Measurements from ENCODE around the gene ABCD3.
A peak's percentile ranks its signal among the peaks of the same experiment; 100 is the strongest.
"Not testable (repeated sequence)": the region's sequence is repeated elsewhere in the genome, so short reads cannot be mapped to it uniquely, and the experiment has no call there.

The ABCD3 gene

DNA sequence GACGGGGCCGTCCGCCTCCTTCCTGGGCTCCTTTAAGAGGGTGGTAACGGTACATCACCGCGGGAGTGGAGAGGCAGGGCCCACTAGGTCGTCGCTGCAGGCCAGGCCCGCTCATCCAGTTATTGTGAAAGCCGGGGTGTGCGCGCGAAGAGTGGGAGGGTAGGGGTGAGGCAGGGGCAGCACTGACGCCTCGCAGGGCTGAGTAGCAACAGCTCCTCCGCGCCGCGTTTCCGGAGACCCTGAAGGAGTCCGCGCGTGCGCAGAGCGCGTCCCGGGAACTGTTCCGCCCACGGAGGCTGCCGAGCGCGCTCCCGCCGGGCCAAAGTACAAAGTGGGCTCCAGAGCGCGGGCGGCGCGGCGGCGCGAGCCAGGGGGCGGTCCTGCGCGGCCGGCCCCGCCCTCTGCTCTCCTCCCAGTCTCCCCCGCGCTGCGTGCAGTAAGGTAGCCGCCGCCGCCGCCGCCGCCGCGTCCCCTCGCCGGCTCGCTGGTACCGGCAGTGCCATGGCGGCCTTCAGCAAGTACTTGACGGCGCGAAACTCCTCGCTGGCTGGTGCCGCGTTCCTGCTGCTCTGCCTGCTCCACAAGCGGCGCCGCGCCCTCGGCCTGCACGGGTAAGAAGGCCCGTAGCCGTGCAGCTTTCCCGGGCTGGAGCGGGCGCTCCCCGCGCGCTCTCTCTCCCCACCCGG, at the start of gene ABCD3:
Gene ABCD3, plus strand, starts transcription at position 412 of the 686 bp plus-strand sequence. Its CDS starts 90 bp downstream, at position 502.
- peak; percentile 98 for DNase-seq

GRCh38 chr1:94372771-94373170, 45.4 kb upstream of the ABCD3 start:
- DNase-seq: not testable (repeated sequence)

DNA sequence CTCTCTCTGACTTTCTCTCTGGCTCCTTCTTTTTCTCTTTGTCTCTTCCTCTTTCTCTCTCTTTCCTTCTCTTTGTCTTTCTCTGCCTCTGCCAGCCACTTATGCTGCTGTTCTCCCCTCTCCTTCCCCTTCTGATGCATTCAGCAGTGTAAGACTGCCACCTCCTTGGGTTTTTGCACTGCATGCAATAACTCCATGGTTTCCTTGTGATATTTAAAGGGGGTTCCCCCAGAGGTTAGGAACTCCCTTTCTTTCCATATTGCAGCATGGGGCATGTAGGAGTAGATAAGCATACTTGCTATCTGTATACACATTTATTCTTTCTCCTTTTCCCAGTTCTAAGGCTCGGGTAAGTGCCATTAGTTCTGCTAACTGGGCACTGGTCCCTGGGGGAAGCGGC, 44.9 kb upstream of the ABCD3 start:
- DNase-seq: not testable (repeated sequence)

GRCh38 chr1:94375666-94376065, 42.5 kb upstream of the ABCD3 start:
- DNase-seq: peak; percentile 5

DNA sequence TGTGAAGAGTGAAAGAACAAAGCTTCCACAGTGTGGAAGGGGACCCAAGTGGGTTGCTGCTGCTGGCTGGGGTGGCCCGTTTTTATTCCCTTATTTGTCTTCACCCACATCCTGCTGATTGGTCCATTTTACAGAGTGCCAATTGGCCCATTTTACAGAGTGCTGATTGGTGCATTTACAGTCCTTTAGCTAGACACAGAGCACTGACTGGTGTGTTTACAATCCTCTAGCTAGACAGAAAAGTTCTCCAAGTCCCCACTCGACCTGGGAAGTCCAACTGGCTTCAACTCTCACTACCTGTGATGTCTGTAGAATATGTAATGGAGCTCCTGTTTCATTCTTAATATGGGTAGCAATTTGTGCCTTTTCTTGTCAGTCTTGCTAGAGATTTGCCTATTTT, 39.7 kb upstream of the ABCD3 start:
- not testable (repeated sequence) for DNase-seq

DNA sequence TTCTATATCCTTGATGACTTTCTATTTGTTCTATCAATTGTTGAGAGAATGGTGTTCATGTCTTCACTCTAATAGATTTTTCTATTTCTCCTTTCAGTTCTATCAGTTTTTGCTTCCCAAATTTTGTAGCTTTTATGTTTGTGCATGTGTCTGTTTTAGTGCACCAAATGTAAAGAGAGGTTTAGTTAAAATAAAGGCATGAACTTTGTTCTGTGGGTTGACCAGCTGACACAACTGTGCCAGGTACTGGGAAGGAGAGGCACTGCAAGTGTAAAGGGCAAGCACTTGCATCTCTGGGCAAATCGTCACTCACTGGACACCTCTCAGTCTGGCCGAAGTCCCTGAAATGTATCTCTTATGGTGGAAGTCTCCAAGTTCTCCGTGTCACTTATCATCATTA, 38.6 kb upstream of the ABCD3 start:
- DNase-seq: no peak

- DNase-seq: no peak
Measured at GRCh38 chr1:94382201-94382600, 36.0 kb upstream of the ABCD3 start.

GRCh38 chr1:94383966-94384408, 34.2 kb upstream of the ABCD3 start:
- DNase-seq: no peak

DNA sequence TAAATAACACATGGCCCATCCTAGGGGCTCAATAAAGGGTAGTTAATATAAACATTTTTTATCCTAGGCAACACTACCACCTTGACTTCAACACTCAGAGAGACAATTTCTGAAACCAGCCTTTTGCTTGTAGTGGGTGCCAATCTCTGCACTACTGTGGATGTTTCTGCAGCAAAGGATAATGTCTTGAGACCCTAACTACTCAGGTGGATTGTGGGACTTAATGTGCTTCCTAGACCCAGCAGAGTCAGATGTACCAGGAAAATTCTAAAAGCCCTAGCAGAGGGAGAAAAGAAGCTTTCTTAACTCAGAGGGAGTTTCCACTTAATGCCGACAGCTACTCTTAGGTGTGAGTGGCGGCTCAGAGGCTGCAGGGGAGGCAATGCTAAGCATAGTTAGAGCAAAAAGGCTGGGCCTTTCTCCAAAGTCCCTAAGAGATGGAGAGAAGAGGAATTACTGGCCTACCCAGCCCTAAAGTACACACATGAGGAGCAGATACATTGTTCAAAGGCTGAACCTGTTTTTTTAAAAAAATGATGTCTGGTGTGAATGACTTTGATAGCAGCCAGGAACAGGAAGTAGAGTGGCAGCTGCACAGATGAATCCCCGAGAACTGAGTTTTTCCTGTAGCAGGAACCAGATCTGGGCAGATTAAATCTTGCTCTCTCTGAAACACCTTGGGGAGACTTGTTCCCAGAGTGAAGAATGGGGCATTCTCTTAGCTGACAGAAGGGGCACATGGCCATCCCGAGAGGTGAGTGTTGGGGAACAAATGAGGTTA, 33.5 kb upstream of the ABCD3 start:
- no peak for DNase-seq

- DNase-seq: no peak
Measured at GRCh38 chr1:94385308-94385929, 32.8 kb upstream of the ABCD3 start.

- no peak for DNase-seq
Measured at GRCh38 chr1:94389298-94389697, 28.9 kb upstream of the ABCD3 start.

- DNase-seq: no peak
Measured at GRCh38 chr1:94394247-94394646, 23.9 kb upstream of the ABCD3 start.

- DNase-seq: no peak
Measured at GRCh38 chr1:94395231-94395630, 23.0 kb upstream of the ABCD3 start.

DNA sequence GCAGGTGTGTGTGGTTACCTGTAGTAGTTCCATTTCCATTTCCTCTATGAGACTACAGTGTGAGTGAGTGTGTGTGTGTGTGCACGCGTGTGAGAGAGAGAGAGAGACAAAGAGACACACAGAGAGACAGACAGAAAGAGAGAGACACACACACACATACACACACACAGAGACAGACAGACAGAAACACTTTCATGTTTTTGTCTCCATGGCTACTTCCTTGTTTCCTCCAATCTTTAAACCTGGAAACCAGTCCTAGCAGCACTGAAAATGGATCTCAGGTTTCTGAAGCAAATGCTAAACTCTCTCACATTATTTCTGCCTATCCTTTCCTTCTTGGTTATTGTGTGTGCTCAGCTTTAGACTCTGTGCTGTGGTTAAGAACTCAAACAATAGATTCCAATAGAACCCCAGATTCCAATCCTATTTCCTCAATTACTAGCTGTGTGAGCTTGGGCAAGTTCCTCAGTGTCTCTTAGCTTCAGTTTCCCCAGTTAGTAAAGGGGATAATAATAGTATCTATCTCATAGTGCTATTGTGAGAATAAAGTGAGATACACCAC, 22.4 kb upstream of the ABCD3 start:
- no peak for DNase-seq

DNA sequence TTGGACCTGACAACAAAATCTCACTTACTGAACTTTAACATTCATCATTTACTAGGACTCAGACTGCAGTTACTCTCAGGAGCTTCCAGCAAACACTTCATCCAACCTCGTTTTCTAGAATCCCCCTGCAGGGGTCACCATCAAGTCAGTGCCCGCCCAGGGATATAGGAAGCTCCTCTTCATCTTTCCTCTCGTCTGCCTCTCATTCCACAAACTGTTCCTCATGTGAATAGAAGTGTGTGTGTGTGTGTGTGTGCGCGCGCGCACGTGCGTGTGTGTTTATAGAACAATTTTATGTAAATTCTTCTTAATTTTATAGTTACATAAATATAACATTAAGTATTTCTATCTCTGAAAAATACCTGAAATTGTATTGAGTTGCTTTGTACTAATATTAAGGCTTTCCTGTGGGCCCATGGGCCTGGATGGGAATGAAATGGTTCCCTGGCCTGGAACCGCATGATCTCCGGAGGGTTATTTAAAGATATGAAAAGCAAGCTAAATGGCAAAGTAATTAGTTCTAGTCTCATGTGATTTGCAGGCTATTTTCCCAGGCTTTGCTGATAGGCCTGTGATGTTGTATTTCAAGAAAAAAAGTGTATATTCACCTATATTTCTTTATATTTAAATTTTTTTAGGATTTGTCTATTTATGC, 21.7 kb upstream of the ABCD3 start:
- no peak for DNase-seq

DNA sequence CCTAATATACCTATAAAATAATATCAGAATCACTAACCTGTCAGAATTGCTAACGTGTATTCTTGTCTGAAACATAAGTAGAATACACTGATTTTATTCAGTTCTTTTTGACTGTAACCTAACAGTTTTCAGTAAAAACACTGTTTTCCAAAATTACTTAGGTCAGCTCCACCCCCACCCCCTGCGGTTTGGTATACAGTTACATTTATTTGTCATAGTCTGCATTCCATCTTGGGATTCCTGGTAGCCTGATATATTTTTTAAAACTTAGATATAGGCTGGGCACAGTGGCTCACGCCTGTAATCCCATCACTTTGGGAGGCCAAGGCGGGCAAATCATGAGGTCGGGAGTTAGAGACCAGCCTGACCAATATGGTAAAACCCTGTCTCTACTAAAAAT, 19.8 kb upstream of the ABCD3 start:
- no peak for DNase-seq

- no peak for DNase-seq
Measured at GRCh38 chr1:94399453-94399852, 18.7 kb upstream of the ABCD3 start.

DNA sequence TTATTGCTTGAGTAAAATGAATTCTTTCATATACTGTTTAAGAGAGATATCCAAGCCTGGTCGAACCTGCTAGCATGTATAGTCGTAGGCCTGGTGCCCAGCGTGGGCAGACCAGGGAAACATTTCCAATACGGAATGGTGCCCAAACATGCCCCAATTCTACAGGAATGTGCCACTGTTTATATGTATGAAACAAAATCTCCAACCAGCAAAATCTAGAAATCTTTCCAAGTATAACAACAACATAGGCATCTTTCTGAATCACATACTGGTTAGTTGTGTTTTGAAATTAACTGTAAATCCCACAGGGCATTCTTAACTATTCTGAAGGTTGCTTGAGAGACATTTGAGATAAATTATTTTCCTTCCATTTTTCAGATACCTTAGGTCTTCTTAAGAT, 17.0 kb upstream of the ABCD3 start:
- DNase-seq: no peak

- DNase-seq: no peak
Measured at GRCh38 chr1:94406446-94406845, 11.7 kb upstream of the ABCD3 start.

DNA sequence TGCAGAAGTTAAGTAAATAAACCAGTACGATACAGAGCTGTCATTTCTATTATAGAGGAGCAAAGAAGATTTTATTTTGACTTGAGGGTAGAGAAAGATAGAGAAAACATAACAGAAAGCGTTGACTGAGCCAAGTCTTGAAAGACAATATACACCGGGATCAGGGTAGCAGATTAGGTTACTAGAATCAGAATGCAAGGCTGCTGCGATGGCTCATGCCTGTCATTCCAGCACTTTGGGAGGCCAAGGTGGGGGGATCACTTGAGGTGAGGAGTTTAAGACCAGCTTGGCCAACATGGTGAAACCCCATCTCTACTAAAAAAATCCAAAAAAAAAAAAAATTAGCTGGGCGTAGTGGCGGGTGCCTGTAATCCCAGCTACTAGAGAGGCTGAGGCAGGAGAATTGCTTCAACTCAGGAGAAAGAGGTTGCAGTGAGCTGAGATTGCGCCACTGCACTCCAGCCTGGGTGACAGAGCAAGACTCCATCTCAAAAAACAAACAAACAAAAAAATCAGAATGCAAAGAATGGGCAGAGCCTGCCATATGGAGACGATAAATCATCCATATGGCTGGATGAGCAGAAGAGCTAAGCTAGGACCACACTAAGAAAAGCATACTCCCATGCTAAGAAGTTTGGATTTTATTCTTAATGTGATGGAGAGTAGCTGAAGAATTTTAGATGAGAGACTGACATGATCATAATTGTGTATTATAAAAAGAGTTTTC, 9.9 kb upstream of the ABCD3 start:
- no peak for DNase-seq

DNA sequence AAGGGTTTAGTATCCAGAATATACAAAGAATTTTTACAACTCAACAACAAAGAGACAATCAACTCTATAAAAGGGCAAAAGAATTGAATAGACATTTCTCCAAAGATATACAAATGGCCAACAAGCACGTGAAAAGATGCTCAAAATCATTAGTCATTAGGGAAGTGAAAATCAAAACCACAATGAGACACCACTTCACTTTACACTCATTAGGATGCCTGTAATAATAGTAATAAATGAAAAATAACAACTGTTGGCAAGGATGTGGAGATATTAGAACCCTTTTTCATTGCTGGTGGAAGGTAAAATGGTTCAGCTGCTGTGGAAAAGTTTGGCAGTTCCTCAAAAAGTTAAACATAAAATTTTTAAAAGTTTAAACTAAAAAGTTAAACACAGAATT, 7.0 kb upstream of the ABCD3 start:
- DNase-seq: no peak

DNA sequence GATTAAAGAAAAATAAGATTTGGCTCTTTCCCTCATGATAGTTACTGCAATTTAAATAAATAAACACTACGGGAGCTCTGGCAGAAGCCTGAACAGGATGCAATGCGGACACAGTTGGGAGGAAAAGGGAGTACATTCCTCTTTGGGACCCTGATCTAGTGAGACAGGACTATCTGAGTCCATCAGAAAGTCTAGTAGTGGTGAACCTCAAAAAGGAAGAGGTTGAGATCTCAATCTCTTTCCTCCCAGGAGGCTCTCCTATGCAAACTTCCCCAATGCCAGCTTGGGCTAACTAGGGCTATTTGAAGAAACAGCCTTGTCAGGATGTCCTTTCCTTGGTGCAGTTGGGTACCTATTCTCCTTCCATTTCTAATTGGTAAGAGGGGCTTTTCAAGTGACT, 4.9 kb upstream of the ABCD3 start:
- no peak for DNase-seq
